NB4 (cell line): ENCODE results near the gene OR10A4.

ENCODE experiments used
- DNase-seq: peaks from one replicate; pipeline ENCODE4 v3.0.0; 2010; ENCODE audit warnings: low read depth
- H3K4me3 ChIP-seq: one replicate; pipeline ENCODE4 v1.5.1; 2011; ENCODE audit warnings: mild to moderate bottlenecking, low read depth, low read length, moderate library complexity
- MYC ChIP-seq: IDR thresholded peaks from 2 replicates; pipeline ENCODE4 v1.6.1; 2011; ENCODE audit warnings: low read depth, low read length
- POLR2A ChIP-seq: IDR thresholded peaks from 2 replicates; pipeline ENCODE4 v1.6.1; 2011; ENCODE audit warnings: mild to moderate bottlenecking; ENCODE audit not compliant: insufficient read length; ENCODE audit errors: extremely low read depth
- TF ChIP-seq, protein P1 (sequence below): IDR thresholded peaks from one replicate; pipeline ENCODE4 v1.5.1; 2012; ENCODE audit warnings: low read depth, low read length
- TF ChIP-seq, protein P2 (sequence below): IDR thresholded peaks from 2 replicates; pipeline ENCODE4 v1.6.1; 2011; ENCODE audit warnings: low read depth, low read length

OR10A4 gene

DNA sequence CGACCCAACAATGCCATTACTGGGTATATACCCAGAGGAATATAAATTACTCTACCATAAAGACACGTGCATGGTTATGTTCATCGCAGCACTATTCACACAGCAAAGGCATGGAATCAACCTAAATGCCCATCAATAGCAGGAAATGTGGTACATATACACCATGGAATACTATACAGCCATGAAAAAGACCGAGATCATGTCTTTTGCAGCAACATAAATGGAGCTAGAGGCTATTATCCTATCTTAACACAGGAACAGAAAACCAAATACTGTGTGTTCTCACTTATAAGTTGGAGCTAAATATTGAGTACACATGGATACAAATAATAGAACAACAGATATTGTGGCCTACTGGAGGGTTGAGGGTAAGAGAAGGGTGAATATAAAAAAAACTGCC lies 12.4 kb downstream of the OR10A4 start:
- H3K4me3 ChIP-seq: no peak overlapping the region
- TF ChIP-seq, protein P1, sequence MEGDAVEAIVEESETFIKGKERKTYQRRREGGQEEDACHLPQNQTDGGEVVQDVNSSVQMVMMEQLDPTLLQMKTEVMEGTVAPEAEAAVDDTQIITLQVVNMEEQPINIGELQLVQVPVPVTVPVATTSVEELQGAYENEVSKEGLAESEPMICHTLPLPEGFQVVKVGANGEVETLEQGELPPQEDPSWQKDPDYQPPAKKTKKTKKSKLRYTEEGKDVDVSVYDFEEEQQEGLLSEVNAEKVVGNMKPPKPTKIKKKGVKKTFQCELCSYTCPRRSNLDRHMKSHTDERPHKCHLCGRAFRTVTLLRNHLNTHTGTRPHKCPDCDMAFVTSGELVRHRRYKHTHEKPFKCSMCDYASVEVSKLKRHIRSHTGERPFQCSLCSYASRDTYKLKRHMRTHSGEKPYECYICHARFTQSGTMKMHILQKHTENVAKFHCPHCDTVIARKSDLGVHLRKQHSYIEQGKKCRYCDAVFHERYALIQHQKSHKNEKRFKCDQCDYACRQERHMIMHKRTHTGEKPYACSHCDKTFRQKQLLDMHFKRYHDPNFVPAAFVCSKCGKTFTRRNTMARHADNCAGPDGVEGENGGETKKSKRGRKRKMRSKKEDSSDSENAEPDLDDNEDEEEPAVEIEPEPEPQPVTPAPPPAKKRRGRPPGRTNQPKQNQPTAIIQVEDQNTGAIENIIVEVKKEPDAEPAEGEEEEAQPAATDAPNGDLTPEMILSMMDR: no peak
- no peak for TF ChIP-seq POLR2A
- TF ChIP-seq MYC: no peak
- TF ChIP-seq, protein P2, sequence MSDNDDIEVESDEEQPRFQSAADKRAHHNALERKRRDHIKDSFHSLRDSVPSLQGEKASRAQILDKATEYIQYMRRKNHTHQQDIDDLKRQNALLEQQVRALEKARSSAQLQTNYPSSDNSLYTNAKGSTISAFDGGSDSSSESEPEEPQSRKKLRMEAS: no peak
- DNase-seq: no peak

DNA sequence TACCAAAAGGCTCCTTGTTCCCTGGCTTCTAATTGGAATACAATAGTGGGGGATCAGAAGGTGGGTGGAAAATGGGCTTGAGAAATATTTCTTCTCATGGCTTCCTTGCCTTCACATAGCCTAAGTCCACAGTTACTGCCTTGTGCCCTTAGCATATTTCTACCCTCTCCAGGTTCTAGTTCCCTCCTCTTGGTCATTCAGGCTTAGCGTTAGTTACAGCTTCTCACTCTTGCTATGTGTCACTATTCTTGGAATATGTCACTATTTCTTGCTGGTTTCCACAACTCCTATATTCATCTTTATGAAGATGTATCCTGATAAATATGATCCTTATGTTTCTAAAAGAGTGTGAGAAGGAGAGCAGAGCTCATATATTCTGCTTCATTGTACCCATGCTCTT lies 13.4 kb downstream of the OR10A4 start:
- TF ChIP-seq, protein P2: no peak
- TF ChIP-seq POLR2A (no peak), MYC (no peak)
- TF ChIP-seq, protein P1: no peak
- DNase-seq: no peak
- no peak overlapping the region for H3K4me3 ChIP-seq

DNA sequence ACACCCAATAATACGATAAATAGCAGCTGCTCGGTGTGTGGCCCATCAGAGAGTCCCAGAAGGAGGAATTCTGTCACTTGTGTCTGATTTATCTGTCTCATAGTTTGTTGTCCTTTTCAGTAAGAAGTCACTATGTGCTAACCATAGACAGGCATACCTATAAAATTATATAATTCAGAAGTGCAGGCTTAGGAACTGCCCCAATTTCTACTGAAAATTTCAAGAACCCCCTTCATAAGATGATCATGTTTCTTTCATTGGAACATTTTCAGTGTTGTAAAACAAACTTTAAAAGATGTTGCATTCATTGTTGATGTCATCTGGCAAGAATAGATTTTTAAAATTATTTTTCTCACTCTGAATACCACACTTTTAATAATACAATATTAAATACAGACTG lies 16.0 kb downstream of the OR10A4 start, which contains the start of gene OR2D2:
TSS of gene OR2D2 (minus strand) at position 101 of the 400 bp plus-strand sequence. CDS start at position 101, 0 bp downstream.
- TF ChIP-seq, protein P1: no peak
- TF ChIP-seq, protein P2: no peak
- TF ChIP-seq POLR2A (no peak), MYC (no peak)
- no peak for DNase-seq
- no peak within 1 kb of the TSS for H3K4me3 ChIP-seq

DNA sequence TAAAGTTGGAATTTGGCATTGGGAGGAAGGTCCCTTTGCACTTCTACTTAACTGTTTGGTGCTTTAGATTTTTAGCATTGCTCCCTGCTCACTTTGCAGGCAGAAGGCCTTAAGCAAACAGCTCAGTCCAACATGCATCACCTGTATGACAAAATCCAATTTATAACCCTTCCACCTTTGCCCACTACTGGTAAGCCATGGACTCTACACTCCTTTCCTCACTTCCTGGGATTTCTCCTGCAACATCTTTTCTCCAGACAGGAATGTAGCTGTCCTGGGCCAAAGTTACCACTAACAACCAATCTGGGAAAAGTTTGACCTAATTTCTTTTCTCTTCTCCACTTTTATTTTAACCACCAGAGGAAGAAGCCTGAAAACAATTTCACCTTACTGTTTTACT lies 17.7 kb downstream of the OR10A4 start:
- TF ChIP-seq MYC (no peak), POLR2A (no peak)
- TF ChIP-seq, protein P1: no peak
- TF ChIP-seq, protein P2: no peak
- no peak for DNase-seq
- no peak overlapping the region for H3K4me3 ChIP-seq

DNA sequence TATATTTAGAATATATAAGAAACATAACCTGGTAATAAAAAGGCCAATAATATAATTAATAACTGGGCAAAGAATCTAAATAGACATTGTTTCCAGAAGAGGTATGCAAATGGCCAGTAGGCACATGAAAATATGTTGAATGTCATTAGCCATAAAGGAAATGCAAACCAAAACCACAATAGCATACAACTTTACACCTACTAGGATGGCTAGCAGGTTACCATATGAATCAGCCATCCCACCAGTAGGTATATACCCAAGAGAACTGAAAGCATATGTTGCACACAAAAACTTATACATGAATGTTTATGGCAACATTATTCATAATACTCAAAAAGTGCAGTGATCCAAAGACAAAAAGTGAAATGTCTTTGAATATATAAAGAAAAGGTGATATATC lies 18.6 kb downstream of the OR10A4 start:
- no peak for DNase-seq
- TF ChIP-seq POLR2A (no peak), MYC (no peak)
- TF ChIP-seq, protein P2: no peak
- TF ChIP-seq, protein P1: no peak
- no peak overlapping the region for H3K4me3 ChIP-seq

DNA sequence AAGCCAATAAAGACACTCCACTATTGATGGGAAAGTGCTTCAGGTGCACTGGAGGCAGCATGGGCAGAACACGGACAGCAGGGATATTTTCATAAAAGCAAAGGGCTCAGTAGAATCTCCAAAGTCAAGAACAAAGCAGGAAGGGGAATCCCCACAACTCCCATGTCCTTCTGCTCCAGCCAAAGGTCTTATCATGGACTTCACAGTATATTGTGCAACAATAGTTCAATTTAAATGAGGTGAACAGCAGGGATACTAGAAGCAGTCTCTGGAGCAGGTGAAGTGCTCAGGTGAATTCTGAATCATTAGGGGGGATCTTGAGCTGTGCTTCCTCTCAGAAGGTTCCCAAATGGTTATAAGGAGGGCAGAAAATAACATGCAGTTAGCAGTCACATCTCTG lies 22.5 kb downstream of the OR10A4 start:
- TF ChIP-seq POLR2A (no peak), MYC (no peak)
- TF ChIP-seq, protein P1: no peak
- TF ChIP-seq, protein P2: no peak
- H3K4me3 ChIP-seq: no peak overlapping the region
- no peak for DNase-seq
